T-cell (primary cell): ENCODE data around the gene KRTAP10-12. TPM values are rescaled to one million over a fixed set of nuclear protein-coding genes. Genes with fewer than 3 reads are reported as not detected.

Source experiments
- ATAC-seq, 4 experiments: fragments of 200-7000 bp in 3 of 4; fragments of 150-1000 bp in 1 of 4; cut with Tn5 transposase; replicated peaks in 1 of 4; 1 replicate in 3 of 4; 2 replicates in 1 of 4; pipeline ENCODE4 v1.10.0; 2021; ENCODE audit warnings: moderate library complexity in 3 of 4, mild to moderate bottlenecking in 2 of 4, moderate number of reproducible peaks in 1 of 4
- CTCF ChIA-PET, 2 donors: fragments of 300-600 bp; sonication (Branson Sonifier 250); formaldehyde crosslinking; loops; one replicate each; lab custom pipeline; 2022; ENCODE audit warnings: antibody characterized with exemption in 2 of 2; lab: Charles Lee
- POLR2A ChIA-PET, 2 donors: fragments of 300-600 bp; sonication (Branson Sonifier 250); formaldehyde crosslinking; loops; one replicate each; lab custom pipeline; 2022; ENCODE audit warnings: antibody characterized with exemption in 2 of 2; lab: Charles Lee
- DNase-seq, 35 experiments: peaks; one replicate each; pipeline versions ENCODE4 v3.0.0 to v3.0.0-alpha.2; 2013 to 2023
- H3K27ac ChIP-seq: one replicate; pipeline ENCODE4 v1.5.1; 2013; ENCODE audit warnings: low read length
- H3K27me3 ChIP-seq, 2 experiments: replicated peaks in 1 of 2; 1 replicate in 1 of 2; 2 replicates in 1 of 2; pipeline versions ENCODE4 v1.6.1 to v1.7.0; 2013; ENCODE audit warnings: low read length in 1 of 2, mixed read lengths in 1 of 2; ENCODE audit not compliant: control insufficient read depth in 2 of 2, insufficient read depth in 2 of 2; ENCODE audit errors: extremely low read depth in 1 of 2
- H3K36me3 ChIP-seq, 2 donors: 1 replicate in 1 of 2; 2 replicates in 1 of 2; pipeline versions ENCODE4 v1.6.1 to v1.7.0; 2013; ENCODE audit warnings: low read length in 1 of 2; ENCODE audit not compliant: control insufficient read depth in 2 of 2, insufficient read depth in 1 of 2; ENCODE audit errors: extremely low read depth in 1 of 2
- H3K4me1 ChIP-seq, 2 experiments: 1 replicate in 1 of 2; 2 replicates in 1 of 2; pipeline versions ENCODE4 v1.6.1 to v1.7.0; 2013; ENCODE audit warnings: low read length in 2 of 2, mixed read lengths in 1 of 2; ENCODE audit not compliant: insufficient read depth in 2 of 2, control insufficient read depth in 1 of 2; ENCODE audit errors: extremely low read depth in 1 of 2
- H3K4me3 ChIP-seq, 2 donors: 1 replicate in 1 of 2; 2 replicates in 1 of 2; pipeline versions ENCODE4 v1.5.1 to v1.7.0; 2013; ENCODE audit warnings: mild to moderate bottlenecking in 2 of 2, low read length in 1 of 2, moderate library complexity in 1 of 2; ENCODE audit not compliant: control insufficient read depth in 1 of 2; ENCODE audit errors: extremely low read depth in 1 of 2
- H3K9me3 ChIP-seq: 2 replicates; pipeline ENCODE4 v1.7.0; 2013
- H3K27ac Mint-ChIP-seq, 2 donors: one replicate each; pipeline ENCODE4 v1.8.0; 2020 to 2021; ENCODE audit warnings: mild to moderate bottlenecking in 2 of 2, mixed read lengths in 2 of 2
- H3K27me3 Mint-ChIP-seq, 2 donors: one replicate each; pipeline ENCODE4 v1.8.0; 2021 to 2022; ENCODE audit warnings: mixed read lengths in 2 of 2
- H3K36me3 Mint-ChIP-seq: one replicate; pipeline ENCODE4 v1.8.0; 2021; ENCODE audit warnings: mixed read lengths
- H3K4me1 Mint-ChIP-seq, 3 donors: one replicate each; pipeline ENCODE4 v1.8.0; 2020 to 2022; ENCODE audit warnings: mixed read lengths in 3 of 3, mild to moderate bottlenecking in 1 of 3
- H3K4me3 Mint-ChIP-seq, 3 donors: one replicate each; pipeline ENCODE4 v1.8.0; 2020 to 2022; ENCODE audit warnings: mild to moderate bottlenecking in 3 of 3, mixed read lengths in 3 of 3, moderate library complexity in 3 of 3
- H3K9me3 Mint-ChIP-seq, 3 donors: one replicate each; pipeline ENCODE4 v1.8.0; 2020 to 2022; ENCODE audit warnings: mixed read lengths in 3 of 3
- WGBS: methylation state at CpG from one replicate; pipeline ENCODE4 v1.1.5; 2013; ENCODE audit warnings: missing lambda C conversion rate; ENCODE audit not compliant: insufficient coverage; 5-methylcytosine and 5-hydroxymethylcytosine counted together
- total RNA-seq, 35 experiments: library from RNA in 6 of 35; stranded (reverse) in 6 of 35; fragments of 120-200 nt in 1 of 35; gene quantifications; one replicate each; pipeline versions ENCODE4 v1.2.1 to v1.2.4 and lab custom pipeline; 2013 to 2026

The KRTAP10-12 gene
- total RNA-seq, 5 donors from 2014 or later (not counting 1 experiment from before 2014, with no cell fraction given) = not detected

GRCh38 chr21:44712203-44713028 is 15.4 kb downstream of the KRTAP10-12 start:
- no peaks in the 10 kb centered on the region for H3K36me3 ChIP-seq
- 20% methylated on average over 13 of the region's 22 CpGs for WGBS
- Mint-ChIP-seq H3K36me3 (peaks cover 4% of the 10 kb centered on the region), H3K27me3 (peaks cover 48 to 74% of the 10 kb centered on the region in 2 donors), H3K4me3 (no peak overlapping the region), H3K27ac (no peak overlapping the region), H3K9me3 (peaks cover 0 to 5% (median 3%) of the 10 kb centered on the region in 3 donors), H3K4me1 (peaks cover 31 to 40% (median 32%) of the 10 kb centered on the region in 3 donors)
- peaks cover 0 to 47% of the 10 kb centered on the region in 2 experiments for H3K4me1 ChIP-seq
- H3K9me3 ChIP-seq = no peaks in the 10 kb centered on the region
- no peak overlapping the region for H3K27ac ChIP-seq
- DNase-seq = peak in 1 of 35 experiments; percentile 13
- CTCF ChIA-PET = no interaction called here
- H3K27me3 ChIP-seq = peaks cover 16 to 78% of the 10 kb centered on the region in 2 experiments
- no peak for ATAC-seq
- POLR2A ChIA-PET = no interaction called here
- H3K4me3 ChIP-seq = no peak overlapping the region

GRCh38 chr21:44713130-44713529 is 16.2 kb downstream of the KRTAP10-12 start:
- POLR2A ChIA-PET = no interaction called here
- peaks cover 31 to 39% (median 32%) of the 10 kb centered on the region in 3 donors for H3K4me1 Mint-ChIP-seq

GRCh38 chr21:44713846-44714245 is 16.9 kb downstream of the KRTAP10-12 start:
- ChIA-PET CTCF (no interaction called here), POLR2A (no interaction called here)
- Histone ChIP-seq H3K36me3 (no peaks in the 10 kb centered on the region), H3K27me3 (peaks cover 15 to 71% of the 10 kb centered on the region in 2 experiments), H3K4me1 (peaks cover 0 to 37% of the 10 kb centered on the region in 2 experiments), H3K4me3 (no peak overlapping the region), H3K27ac (no peak overlapping the region), H3K9me3 (no peaks in the 10 kb centered on the region)
- peaks cover 50 to 68% of the 10 kb centered on the region in 2 donors for H3K27me3 Mint-ChIP-seq
- no peak overlapping the region for H3K4me3 Mint-ChIP-seq
- peaks cover 4% of the 10 kb centered on the region for H3K36me3 Mint-ChIP-seq
- peaks cover 0 to 5% (median 3%) of the 10 kb centered on the region in 3 donors for H3K9me3 Mint-ChIP-seq
- H3K27ac Mint-ChIP-seq = peak overlapping the region in 1 of 2 donors; percentile 44
- peak in 1 of 35 experiments; percentile 7 for DNase-seq
- peaks cover 28 to 34% (median 32%) of the 10 kb centered on the region in 3 donors for H3K4me1 Mint-ChIP-seq
- 82% methylated on average over 10 of the region's 10 CpGs for WGBS
- ATAC-seq = no peak

More at GRCh38 chr21:44713130-44713529, 16.2 kb downstream of the KRTAP10-12 start:
- CTCF ChIA-PET = no interaction called here
- no peaks in the 10 kb centered on the region for H3K9me3 ChIP-seq
- no peak overlapping the region for H3K4me3 Mint-ChIP-seq
- peaks cover 0 to 5% (median 3%) of the 10 kb centered on the region in 3 donors for H3K9me3 Mint-ChIP-seq
- no peak for ATAC-seq
- H3K27ac Mint-ChIP-seq = no peak overlapping the region
- no peak overlapping the region for H3K27ac ChIP-seq
- peaks cover 4% of the 10 kb centered on the region for H3K36me3 Mint-ChIP-seq
- WGBS = no CpG with 5 or more reads among the region's 9 CpGs
- peak in 1 of 35 experiments; percentile 13 for DNase-seq
- H3K4me1 ChIP-seq = peaks cover 0 to 44% of the 10 kb centered on the region in 2 experiments
- H3K4me3 ChIP-seq = no peak overlapping the region
- H3K27me3 Mint-ChIP-seq = peaks cover 48 to 68% of the 10 kb centered on the region in 2 donors
- no peaks in the 10 kb centered on the region for H3K36me3 ChIP-seq
- H3K27me3 ChIP-seq = peaks cover 13 to 71% of the 10 kb centered on the region in 2 experiments

GRCh38 chr21:44714905-44715304 is 17.9 kb downstream of the KRTAP10-12 start:
- H3K27ac ChIP-seq = no peak overlapping the region
- ChIA-PET POLR2A (no interaction called here), CTCF (no interaction called here)
- peaks cover 44 to 60% of the 10 kb centered on the region in 2 donors for H3K27me3 Mint-ChIP-seq
- DNase-seq (no peak), ATAC-seq (no peak)
- H3K4me1 Mint-ChIP-seq = peaks cover 20 to 24% (median 22%) of the 10 kb centered on the region in 3 donors
- peaks cover 15 to 60% of the 10 kb centered on the region in 2 experiments for H3K27me3 ChIP-seq
- H3K4me3 ChIP-seq = no peak overlapping the region
- peaks cover 4% of the 10 kb centered on the region for H3K36me3 Mint-ChIP-seq
- no peaks in the 10 kb centered on the region for H3K9me3 ChIP-seq
- WGBS = 17% methylated on average over 1 of the region's 8 CpGs
- H3K27ac Mint-ChIP-seq = no peak overlapping the region
- peaks cover 0 to 5% (median 3%) of the 10 kb centered on the region in 3 donors for H3K9me3 Mint-ChIP-seq
- peaks cover 0 to 26% of the 10 kb centered on the region in 2 experiments for H3K4me1 ChIP-seq
- H3K4me3 Mint-ChIP-seq = no peak overlapping the region
- no peaks in the 10 kb centered on the region for H3K36me3 ChIP-seq

GRCh38 chr21:44716984-44717383 is 20.0 kb downstream of the KRTAP10-12 start:
- DNase-seq = no peak
- H3K36me3 Mint-ChIP-seq = peaks cover 4% of the 10 kb centered on the region
- H3K4me3 Mint-ChIP-seq = no peak overlapping the region
- H3K9me3 Mint-ChIP-seq = peaks cover 0 to 5% (median 3%) of the 10 kb centered on the region in 3 donors
- H3K36me3 ChIP-seq = no peaks in the 10 kb centered on the region
- ChIA-PET POLR2A (no interaction called here), CTCF (no interaction called here)
- H3K27ac Mint-ChIP-seq = no peak overlapping the region
- no peaks in the 10 kb centered on the region for H3K9me3 ChIP-seq
- H3K27me3 Mint-ChIP-seq = peaks cover 41 to 53% of the 10 kb centered on the region in 2 donors
- H3K27ac ChIP-seq = no peak overlapping the region
- no peak for ATAC-seq
- H3K4me3 ChIP-seq = no peak overlapping the region
- H3K4me1 Mint-ChIP-seq = peaks cover 5 to 8% (median 6%) of the 10 kb centered on the region in 3 donors
- peaks cover 17 to 48% of the 10 kb centered on the region in 2 experiments for H3K27me3 ChIP-seq
- peaks cover 0 to 6% of the 10 kb centered on the region in 2 experiments for H3K4me1 ChIP-seq

- Histone ChIP-seq H3K36me3 (no peaks in the 10 kb centered on the region), H3K4me3 (no peak overlapping the region), H3K27me3 (peaks cover 17 to 48% of the 10 kb centered on the region in 2 experiments), H3K4me1 (peaks cover 0 to 6% of the 10 kb centered on the region in 2 experiments), H3K9me3 (no peaks in the 10 kb centered on the region), H3K27ac (no peak overlapping the region)
- 40% methylated on average over 1 of the region's 2 CpGs for WGBS
- H3K9me3 Mint-ChIP-seq = peaks cover 0 to 5% (median 3%) of the 10 kb centered on the region in 3 donors
- ChIA-PET CTCF (no interaction called here), POLR2A (no interaction called here)
- H3K27ac Mint-ChIP-seq = no peak overlapping the region
- H3K36me3 Mint-ChIP-seq = peaks cover 4% of the 10 kb centered on the region
- H3K4me3 Mint-ChIP-seq = no peak overlapping the region
- peaks cover 38 to 54% of the 10 kb centered on the region in 2 donors for H3K27me3 Mint-ChIP-seq
- ATAC-seq (no peak), DNase-seq (no peak)
- peaks cover 11 to 13% (median 12%) of the 10 kb centered on the region in 3 donors for H3K4me1 Mint-ChIP-seq
These were observed 21.1 kb downstream of the KRTAP10-12 start for GRCh38 chr21:44718093-44718492.
